Loucy (cell line): ENCODE results near the gene ME3.

Experiments
- H2AFZ ChIP-seq: fragments of 200-600 bp; sonication (generic); 2 replicates; pipeline ENCODE4 v1.6.0; 2016; ENCODE audit warnings: antibody characterized with exemption, mild to moderate bottlenecking, low read length, moderate library complexity
- H3F3A ChIP-seq: fragments of 200-600 bp; 2 replicates; pipeline ENCODE4 v1.6.0; 2016; ENCODE audit warnings: antibody characterized with exemption, low read depth, mild to moderate bottlenecking
- H3K27me3 ChIP-seq: fragments of 200-600 bp; sonication (generic); 2 replicates; pipeline ENCODE4 v1.6.1; 2014; ENCODE audit warnings: low read length, mild to moderate bottlenecking; ENCODE audit not compliant: insufficient read depth, poor library complexity, severe bottlenecking
- H3K36me3 ChIP-seq: fragments of 200-600 bp; sonication (generic); 2 replicates; pipeline ENCODE4 v1.6.1; 2016; ENCODE audit warnings: low read length; ENCODE audit not compliant: insufficient read depth
- H3K4me1 ChIP-seq: fragments of 200-600 bp; sonication (generic); 2 replicates; pipeline ENCODE4 v1.5.1; 2014; ENCODE audit warnings: low read length, mild to moderate bottlenecking; ENCODE audit not compliant: insufficient read depth, poor library complexity, severe bottlenecking
- H3K4me2 ChIP-seq: fragments of 200-600 bp; sonication (generic); 2 replicates; pipeline ENCODE4 v1.6.0; 2014; ENCODE audit warnings: antibody characterized with exemption, low read length, low read depth, mild to moderate bottlenecking; ENCODE audit not compliant: poor library complexity, severe bottlenecking
- H3K4me3 ChIP-seq: fragments of 200-600 bp; sonication (generic); 2 replicates; pipeline ENCODE4 v1.5.1; 2014; ENCODE audit warnings: low read length, mild to moderate bottlenecking, mixed read lengths; ENCODE audit not compliant: poor library complexity, severe bottlenecking
- H3K79me2 ChIP-seq: fragments of 200-600 bp; sonication (generic); 2 replicates; pipeline ENCODE4 v1.6.1; 2014; ENCODE audit warnings: low read length; ENCODE audit not compliant: insufficient read depth
- H3K9ac ChIP-seq: fragments of 200-600 bp; sonication (generic); 2 replicates; pipeline ENCODE4 v1.6.0; 2014; ENCODE audit warnings: mild to moderate bottlenecking, low read depth, low read length, moderate library complexity; ENCODE audit not compliant: poor library complexity, severe bottlenecking
- H3K9me2 ChIP-seq: fragments of 200-600 bp; sonication (generic); replicated peaks from 2 replicates; pipeline ENCODE4 v1.6.1; 2016; ENCODE audit warnings: low read depth, low read length, mixed read lengths
- H3K9me3 ChIP-seq: fragments of 200-600 bp; sonication (generic); 2 replicates; pipeline ENCODE4 v1.6.1; 2014; ENCODE audit warnings: mild to moderate bottlenecking, antibody characterized with exemption, low read length, low read depth; ENCODE audit not compliant: insufficient read depth
- H4K20me1 ChIP-seq: fragments of 200-600 bp; sonication (generic); 2 replicates; pipeline ENCODE4 v1.6.0; 2014; ENCODE audit warnings: antibody characterized with exemption, low read length, mild to moderate bottlenecking; ENCODE audit not compliant: insufficient read depth, poor library complexity, severe bottlenecking
- EZH2phosphoT487 ChIP-seq: fragments of 200-600 bp; IDR thresholded peaks from 2 replicates; pipeline ENCODE4 v1.6.1; 2018; ENCODE audit warnings: antibody characterized with exemption, mild to moderate bottlenecking, moderate library complexity, borderline replicate concordance
- TF ChIP-seq, protein P1 (sequence below): fragments of 200-600 bp; sonication (generic); conservative IDR thresholded peaks from 2 replicates; pipeline ENCODE4 v1.5.1; 2014; ENCODE audit warnings: mild to moderate bottlenecking, antibody characterized with exemption, low read length

Gene ME3

DNA sequence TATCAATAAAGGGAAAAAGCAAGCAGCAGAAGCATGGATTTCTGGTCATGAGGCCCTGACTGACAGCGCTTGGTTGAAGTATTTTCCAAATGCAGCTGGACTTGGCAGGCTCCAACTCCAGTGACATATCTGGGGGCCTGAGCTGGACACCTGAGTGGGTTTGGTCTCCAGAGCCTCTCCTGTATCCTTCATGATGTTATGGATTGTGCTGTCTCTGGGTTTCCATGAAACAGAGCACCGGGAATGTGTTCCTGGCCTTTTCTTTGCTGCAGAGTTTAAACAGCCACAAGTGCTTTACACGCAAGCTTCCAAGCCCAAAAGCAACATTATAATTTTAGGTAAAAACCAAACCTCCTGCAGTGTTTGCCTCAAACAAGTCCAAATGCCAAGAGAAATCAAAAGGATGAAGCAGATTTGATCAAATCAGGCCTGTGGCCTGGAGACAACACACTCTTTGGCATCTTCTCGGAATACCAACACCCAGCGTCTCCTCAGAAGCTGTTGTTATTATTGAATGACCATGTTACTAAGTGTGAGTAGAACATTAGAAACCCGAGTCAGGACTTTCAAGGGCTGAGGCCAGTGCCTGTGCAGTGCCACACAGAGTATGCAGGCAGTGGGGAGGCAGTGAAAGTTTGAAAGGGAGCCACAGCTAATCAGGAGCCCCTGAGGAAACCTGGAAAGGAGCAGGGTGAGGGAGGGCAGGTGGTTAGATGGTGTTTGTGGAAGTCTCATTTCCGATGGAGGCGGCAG, 42.0 kb downstream of the ME3 start:
- Histone ChIP-seq H2AFZ (no peak overlapping the region), H3K9me3 (no peaks in the 10 kb centered on the region), H3K79me2 (no peaks in the 10 kb centered on the region), H3K9me2 (no peaks in the 10 kb centered on the region), H3K27me3 (peaks cover 12% of the 10 kb centered on the region), H3F3A (no peaks in the 10 kb centered on the region), H3K4me1 (peaks cover 7% of the 10 kb centered on the region), H4K20me1 (no peaks in the 10 kb centered on the region), H3K4me3 (no peak overlapping the region), H3K4me2 (no peak overlapping the region), H3K36me3 (no peaks in the 10 kb centered on the region), H3K9ac (no peak overlapping the region)
- TF ChIP-seq, protein P1, sequence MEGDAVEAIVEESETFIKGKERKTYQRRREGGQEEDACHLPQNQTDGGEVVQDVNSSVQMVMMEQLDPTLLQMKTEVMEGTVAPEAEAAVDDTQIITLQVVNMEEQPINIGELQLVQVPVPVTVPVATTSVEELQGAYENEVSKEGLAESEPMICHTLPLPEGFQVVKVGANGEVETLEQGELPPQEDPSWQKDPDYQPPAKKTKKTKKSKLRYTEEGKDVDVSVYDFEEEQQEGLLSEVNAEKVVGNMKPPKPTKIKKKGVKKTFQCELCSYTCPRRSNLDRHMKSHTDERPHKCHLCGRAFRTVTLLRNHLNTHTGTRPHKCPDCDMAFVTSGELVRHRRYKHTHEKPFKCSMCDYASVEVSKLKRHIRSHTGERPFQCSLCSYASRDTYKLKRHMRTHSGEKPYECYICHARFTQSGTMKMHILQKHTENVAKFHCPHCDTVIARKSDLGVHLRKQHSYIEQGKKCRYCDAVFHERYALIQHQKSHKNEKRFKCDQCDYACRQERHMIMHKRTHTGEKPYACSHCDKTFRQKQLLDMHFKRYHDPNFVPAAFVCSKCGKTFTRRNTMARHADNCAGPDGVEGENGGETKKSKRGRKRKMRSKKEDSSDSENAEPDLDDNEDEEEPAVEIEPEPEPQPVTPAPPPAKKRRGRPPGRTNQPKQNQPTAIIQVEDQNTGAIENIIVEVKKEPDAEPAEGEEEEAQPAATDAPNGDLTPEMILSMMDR, result no peak
- TF ChIP-seq EZH2phosphoT487, result no peak

DNA sequence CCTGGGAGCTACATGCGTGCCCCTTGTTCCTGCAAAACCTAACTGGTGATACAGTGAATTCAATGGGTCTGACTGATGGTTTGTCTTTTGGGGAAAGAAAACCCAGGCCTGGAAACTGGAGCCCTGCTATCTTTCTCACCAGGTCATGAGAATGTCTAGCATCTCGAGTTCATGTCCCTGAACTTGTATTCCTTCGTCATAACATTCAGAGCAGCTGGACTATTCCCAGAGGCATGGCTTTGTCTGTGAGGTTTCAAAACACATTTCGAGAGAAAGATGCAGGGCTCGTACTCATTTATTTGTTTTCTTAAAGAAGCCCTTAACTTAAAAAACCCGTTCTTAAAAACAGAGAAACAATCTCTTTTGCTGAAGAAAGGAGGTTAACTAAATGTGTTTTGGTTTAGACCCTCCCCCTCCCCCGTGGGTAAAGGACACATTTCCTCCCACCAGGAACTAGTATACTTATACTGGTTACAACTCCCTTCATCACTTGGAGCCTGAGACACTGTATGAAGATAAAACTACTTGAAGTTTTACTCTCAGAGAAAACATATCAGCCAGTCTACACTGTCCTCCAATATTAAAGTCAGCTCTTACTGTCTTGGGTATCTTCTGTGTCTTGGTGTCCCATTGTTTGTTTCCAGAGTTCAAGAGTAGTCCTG, 43.2 kb downstream of the ME3 start:
- H3K27me3 ChIP-seq, result peaks cover under 1% of the 10 kb centered on the region
- H3K79me2 ChIP-seq, result no peaks in the 10 kb centered on the region
- no peak overlapping the region for H2AFZ ChIP-seq
- H4K20me1 ChIP-seq, result no peaks in the 10 kb centered on the region
- no peaks in the 10 kb centered on the region for H3K9me2 ChIP-seq
- H3K4me3 ChIP-seq, result no peak overlapping the region
- H3K9ac ChIP-seq, result no peak overlapping the region
- TF ChIP-seq, protein P1, result no peak
- TF ChIP-seq EZH2phosphoT487, result no peak
- no peaks in the 10 kb centered on the region for H3K36me3 ChIP-seq
- no peaks in the 10 kb centered on the region for H3F3A ChIP-seq
- H3K9me3 ChIP-seq, result no peaks in the 10 kb centered on the region
- no peak overlapping the region for H3K4me2 ChIP-seq
- peaks cover 7% of the 10 kb centered on the region for H3K4me1 ChIP-seq

DNA sequence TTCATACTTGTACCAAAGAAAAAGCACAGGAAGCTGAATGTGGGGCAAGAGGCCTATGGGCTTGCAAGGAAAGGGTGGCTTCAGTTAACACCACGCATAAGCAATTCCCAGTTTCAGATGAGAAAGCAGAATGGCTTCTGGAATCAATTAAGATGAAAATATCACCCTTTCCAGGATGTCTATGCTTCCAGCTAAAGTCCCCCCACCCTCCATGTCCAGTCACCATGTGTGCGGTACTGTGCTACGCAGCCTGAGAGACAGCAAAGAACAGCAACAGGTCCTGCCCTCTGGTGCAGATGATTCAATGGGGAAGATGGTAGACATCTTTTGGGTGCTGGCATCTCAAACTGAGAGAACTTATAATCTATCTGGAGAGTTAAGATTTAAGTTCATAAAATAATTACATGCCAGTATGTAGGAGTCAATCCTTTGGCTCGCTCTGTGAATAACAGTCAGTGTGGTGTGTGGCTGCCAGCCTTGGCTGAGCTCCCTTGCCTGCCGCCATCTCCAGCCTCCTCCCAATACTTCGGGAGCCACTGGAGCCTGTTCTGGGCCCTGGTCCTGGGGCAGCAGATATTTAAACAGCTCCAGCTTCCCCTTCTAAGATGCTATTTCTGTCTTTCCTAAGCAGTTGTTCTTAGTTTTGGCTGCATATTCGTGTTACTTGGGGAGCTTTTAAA, 44.5 kb downstream of the ME3 start:
- H3K9ac ChIP-seq, result no peak overlapping the region

More for the DNA sequence above, 44.5 kb downstream of the ME3 start:
- H3K4me1 ChIP-seq, result peaks cover 1% of the 10 kb centered on the region
- H3K9me2 ChIP-seq, result no peaks in the 10 kb centered on the region
- no peaks in the 10 kb centered on the region for H3K79me2 ChIP-seq
- H3K36me3 ChIP-seq, result no peaks in the 10 kb centered on the region
- no peaks in the 10 kb centered on the region for H3K27me3 ChIP-seq
- H3K9me3 ChIP-seq, result no peaks in the 10 kb centered on the region
- no peak overlapping the region for H3K4me2 ChIP-seq
- TF ChIP-seq, protein P1, result no peak
- no peak for TF ChIP-seq EZH2phosphoT487
- no peaks in the 10 kb centered on the region for H3F3A ChIP-seq
- H3K4me3 ChIP-seq, result no peak overlapping the region
- no peak overlapping the region for H2AFZ ChIP-seq
- H4K20me1 ChIP-seq, result no peaks in the 10 kb centered on the region
